ENCODE data around the gene MDGA2. TPM values are rescaled to one million over a fixed set of nuclear protein-coding genes. Genes with fewer than 3 reads are reported as not detected.
A peak's percentile ranks its signal among the peaks of the same experiment; 100 is the strongest.

MDGA2 gene
- total RNA-seq, 1 donor from 2014 or later: 1.3 TPM

- no peak overlapping the region for H3K27ac Mint-ChIP-seq
- no peaks in the 10 kb centered on the region for H3K9me3 Mint-ChIP-seq
- no peaks in the 10 kb centered on the region for H3K27me3 Mint-ChIP-seq
- no peaks in the 10 kb centered on the region for H3K36me3 Mint-ChIP-seq
- TF ChIP-seq CTCF (conservative IDR thresholded peaks at IDR 0.05): no peak
- H3K4me1 Mint-ChIP-seq (ENCODE audit: unreplicated experiment): no peaks in the 10 kb centered on the region
- DNase-seq (ENCODE audit: extremely low spot score, unreplicated experiment): no peak
- H3K4me3 Mint-ChIP-seq: no peak overlapping the region
These were observed 208.5 kb downstream of the MDGA2 start for GRCh38 chr14:47466916-47467315.

DNA sequence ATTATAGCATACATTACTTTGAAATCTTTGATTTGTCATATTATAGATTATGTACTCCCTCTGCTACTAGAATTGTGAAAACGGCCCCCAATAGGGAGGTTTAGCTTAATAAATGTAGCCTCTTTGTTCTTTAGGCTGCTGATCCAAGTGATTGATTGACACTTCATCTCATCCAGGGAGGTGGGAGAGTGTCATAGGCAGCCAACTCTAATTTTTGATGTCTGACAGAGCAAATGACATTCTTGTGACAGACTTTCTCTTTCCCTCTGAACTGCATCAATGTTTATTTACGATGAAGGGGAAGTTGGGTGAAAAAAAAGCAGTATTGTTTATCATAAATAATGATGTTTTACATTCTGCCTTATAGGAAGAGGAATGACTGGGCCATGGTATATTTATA lies 221.4 kb downstream of the MDGA2 start:
- no peaks in the 10 kb centered on the region for H3K9me3 Mint-ChIP-seq
- no peak overlapping the region for H3K4me3 Mint-ChIP-seq
- no peaks in the 10 kb centered on the region for H3K36me3 Mint-ChIP-seq
- no peaks in the 10 kb centered on the region for H3K27me3 Mint-ChIP-seq
- no peak for DNase-seq (ENCODE audit: extremely low spot score, unreplicated experiment)
- no peak for TF ChIP-seq CTCF (conservative IDR thresholded peaks at IDR 0.05)
- H3K27ac Mint-ChIP-seq: no peak overlapping the region
- no peaks in the 10 kb centered on the region for H3K4me1 Mint-ChIP-seq (ENCODE audit: unreplicated experiment)

DNA sequence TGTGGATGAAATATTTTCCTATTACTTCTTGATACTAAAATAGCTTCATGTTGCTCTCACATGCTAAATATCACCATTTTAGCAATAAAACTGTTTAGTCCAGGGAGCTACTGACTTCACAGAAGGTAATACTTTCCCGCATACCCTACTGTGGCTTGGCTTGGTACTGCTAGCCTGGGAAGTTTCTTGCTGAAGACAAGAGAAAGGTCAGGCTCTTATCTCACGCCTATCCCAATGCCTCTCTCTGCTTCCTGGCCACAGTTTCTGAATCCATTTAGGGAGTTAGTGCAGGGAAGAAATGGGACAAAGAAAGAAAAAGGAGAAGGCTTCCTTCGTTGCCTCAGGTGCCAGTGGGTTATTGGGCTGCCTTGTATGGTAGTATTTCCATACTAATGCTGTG lies 228.3 kb downstream of the MDGA2 start:
- Mint-ChIP-seq H3K36me3 (no peaks in the 10 kb centered on the region), H3K27ac (no peak overlapping the region), H3K9me3 (no peaks in the 10 kb centered on the region), H3K4me3 (no peak overlapping the region), H3K4me1 (ENCODE audit: unreplicated experiment) (no peaks in the 10 kb centered on the region), H3K27me3 (no peaks in the 10 kb centered on the region)
- DNase-seq (ENCODE audit: extremely low spot score, unreplicated experiment): no peak
- TF ChIP-seq CTCF (conservative IDR thresholded peaks at IDR 0.05): no peak

GRCh38 chr14:47442211-47442610 lies 233.2 kb downstream of the MDGA2 start:
- Mint-ChIP-seq H3K4me3 (no peak overlapping the region), H3K9me3 (no peaks in the 10 kb centered on the region), H3K36me3 (no peaks in the 10 kb centered on the region), H3K27ac (no peak overlapping the region), H3K4me1 (ENCODE audit: unreplicated experiment) (no peaks in the 10 kb centered on the region), H3K27me3 (no peaks in the 10 kb centered on the region)
- no peak for DNase-seq (ENCODE audit: extremely low spot score, unreplicated experiment)
- peak; percentile 59 for TF ChIP-seq CTCF (conservative IDR thresholded peaks at IDR 0.05)

DNA sequence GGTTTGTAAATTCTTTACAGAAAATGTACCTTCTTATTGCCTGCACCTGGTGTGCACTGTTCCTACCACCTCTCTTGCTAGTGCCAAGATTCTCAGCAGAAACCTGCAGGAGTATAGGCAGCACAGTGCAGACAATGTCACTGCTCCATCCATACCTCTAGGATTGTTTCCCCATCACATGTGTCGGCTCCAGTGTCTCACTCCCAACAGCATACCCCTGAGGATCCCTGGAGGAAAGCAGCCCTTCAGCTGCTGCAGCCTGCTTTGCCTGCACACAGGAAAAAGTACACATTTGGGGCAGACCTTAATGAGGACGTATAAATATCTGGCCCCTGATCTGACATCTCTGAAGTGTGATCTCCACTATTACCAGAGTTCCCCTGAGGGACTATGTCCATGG lies 235.5 kb downstream of the MDGA2 start:
- no peaks in the 10 kb centered on the region for H3K36me3 Mint-ChIP-seq
- no peak for DNase-seq (ENCODE audit: extremely low spot score, unreplicated experiment)
- no peaks in the 10 kb centered on the region for H3K9me3 Mint-ChIP-seq
- no peaks in the 10 kb centered on the region for H3K27me3 Mint-ChIP-seq
- no peak overlapping the region for H3K27ac Mint-ChIP-seq
- H3K4me1 Mint-ChIP-seq (ENCODE audit: unreplicated experiment): no peaks in the 10 kb centered on the region
- TF ChIP-seq CTCF (conservative IDR thresholded peaks at IDR 0.05): no peak
- H3K4me3 Mint-ChIP-seq: no peak overlapping the region

GRCh38 chr14:47438650-47439140 lies 236.7 kb downstream of the MDGA2 start:
- DNase-seq (ENCODE audit: extremely low spot score, unreplicated experiment): no peak
- Mint-ChIP-seq H3K27me3 (no peaks in the 10 kb centered on the region), H3K9me3 (no peaks in the 10 kb centered on the region), H3K36me3 (no peaks in the 10 kb centered on the region), H3K27ac (no peak overlapping the region), H3K4me1 (ENCODE audit: unreplicated experiment) (no peaks in the 10 kb centered on the region), H3K4me3 (no peak overlapping the region)
- no peak for TF ChIP-seq CTCF (conservative IDR thresholded peaks at IDR 0.05)
